GM19463 (cell line): ENCODE measurements around the gene ANKRD33.

Source experiments
- ATAC-seq: cut with Tn5 transposase; IDR thresholded peaks from one replicate; pipeline ENCODE4 v1.9.1; 2021; ENCODE audit warnings: mild to moderate bottlenecking, moderate library complexity; ENCODE audit not compliant: unreplicated experiment

Gene ANKRD33

GRCh38 chr12:51915003-51915625 is 27.2 kb downstream of the ANKRD33 start:
- ATAC-seq: no peak

GRCh38 chr12:51915951-51916350 is 28.0 kb downstream of the ANKRD33 start:
- no peak for ATAC-seq

- no peak for ATAC-seq
Measured at GRCh38 chr12:51917041-51917590, 29.2 kb downstream of the ANKRD33 start.

DNA sequence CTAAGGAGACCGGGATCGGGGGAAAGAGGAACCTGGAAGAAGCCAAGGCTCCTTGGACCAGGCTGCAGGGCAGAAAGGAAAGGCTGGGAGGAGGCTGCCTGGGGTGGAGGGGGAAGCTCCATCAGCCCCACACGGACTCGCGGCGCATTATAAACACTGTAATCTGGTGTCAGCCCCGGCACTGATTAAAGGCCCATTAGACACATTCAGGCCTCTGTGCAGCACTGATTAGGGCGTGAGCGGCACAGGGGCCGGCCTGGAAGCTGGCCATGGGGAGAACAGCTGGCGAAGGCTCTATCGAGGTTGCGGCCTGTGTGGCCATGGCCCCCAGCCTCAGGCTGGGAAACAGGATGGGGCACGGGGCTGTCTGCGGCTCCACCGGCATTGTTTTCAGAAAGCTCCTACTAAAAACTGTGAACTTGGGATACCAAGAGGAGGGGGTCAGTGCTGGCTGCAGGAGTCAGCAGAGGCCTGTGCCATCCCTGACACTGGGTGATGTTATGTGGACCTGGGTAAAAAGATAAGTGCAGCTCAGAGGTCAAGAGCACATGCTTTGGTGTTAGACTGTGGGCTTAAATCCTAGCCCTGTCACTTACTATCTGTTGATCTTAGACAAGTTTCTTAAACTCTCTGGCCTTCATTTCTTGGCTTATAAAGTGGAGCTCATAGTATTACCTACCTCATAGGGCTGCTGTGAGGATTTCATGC is 30.0 kb downstream of the ANKRD33 start:
- no peak for ATAC-seq

GRCh38 chr12:51920046-51920445 is 32.1 kb downstream of the ANKRD33 start:
- no peak for ATAC-seq

- no peak for ATAC-seq
Measured at GRCh38 chr12:51921017-51921725, 33.3 kb downstream of the ANKRD33 start.

GRCh38 chr12:51922146-51922545 is 34.2 kb downstream of the ANKRD33 start:
- ATAC-seq: no peak

DNA sequence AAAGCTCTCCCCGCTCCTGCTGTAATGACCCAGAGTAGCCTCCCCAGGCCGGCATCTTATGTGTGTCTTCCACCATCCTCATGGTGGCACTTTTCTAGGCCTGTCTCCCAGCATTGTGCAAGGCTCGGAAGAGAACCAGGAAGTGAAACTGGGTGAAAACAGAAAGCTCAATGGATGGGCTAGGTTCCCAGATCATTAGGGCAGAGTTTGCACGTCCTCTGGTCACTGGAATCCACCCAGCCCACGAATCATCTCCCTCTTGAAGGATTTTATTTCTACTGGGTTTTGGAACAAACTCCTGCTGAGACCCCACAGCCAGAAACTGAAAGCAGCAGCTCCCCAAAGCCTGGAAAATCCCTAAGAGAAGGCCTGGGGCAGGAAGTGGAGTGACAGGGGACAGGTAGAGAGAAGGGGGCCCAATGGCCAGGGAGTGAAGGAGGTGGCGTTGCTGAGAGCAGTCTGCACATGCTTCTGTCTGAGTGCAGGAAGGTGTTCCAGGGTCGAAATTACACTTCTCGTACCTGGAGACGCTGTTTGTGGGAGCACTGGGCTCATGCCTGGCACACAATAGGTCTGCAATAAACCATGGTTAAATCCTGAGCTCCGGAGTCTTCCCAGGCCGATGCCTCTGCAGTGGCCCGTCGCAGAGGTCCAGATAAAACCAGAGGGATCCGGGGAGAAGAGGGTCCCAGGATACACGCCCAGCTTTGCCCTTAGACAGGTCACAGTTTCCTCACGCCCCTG is 35.0 kb downstream of the ANKRD33 start:
- no peak for ATAC-seq

GRCh38 chr12:51923506-51924365 is 35.8 kb downstream of the ANKRD33 start:
- ATAC-seq: peak; percentile 49

DNA sequence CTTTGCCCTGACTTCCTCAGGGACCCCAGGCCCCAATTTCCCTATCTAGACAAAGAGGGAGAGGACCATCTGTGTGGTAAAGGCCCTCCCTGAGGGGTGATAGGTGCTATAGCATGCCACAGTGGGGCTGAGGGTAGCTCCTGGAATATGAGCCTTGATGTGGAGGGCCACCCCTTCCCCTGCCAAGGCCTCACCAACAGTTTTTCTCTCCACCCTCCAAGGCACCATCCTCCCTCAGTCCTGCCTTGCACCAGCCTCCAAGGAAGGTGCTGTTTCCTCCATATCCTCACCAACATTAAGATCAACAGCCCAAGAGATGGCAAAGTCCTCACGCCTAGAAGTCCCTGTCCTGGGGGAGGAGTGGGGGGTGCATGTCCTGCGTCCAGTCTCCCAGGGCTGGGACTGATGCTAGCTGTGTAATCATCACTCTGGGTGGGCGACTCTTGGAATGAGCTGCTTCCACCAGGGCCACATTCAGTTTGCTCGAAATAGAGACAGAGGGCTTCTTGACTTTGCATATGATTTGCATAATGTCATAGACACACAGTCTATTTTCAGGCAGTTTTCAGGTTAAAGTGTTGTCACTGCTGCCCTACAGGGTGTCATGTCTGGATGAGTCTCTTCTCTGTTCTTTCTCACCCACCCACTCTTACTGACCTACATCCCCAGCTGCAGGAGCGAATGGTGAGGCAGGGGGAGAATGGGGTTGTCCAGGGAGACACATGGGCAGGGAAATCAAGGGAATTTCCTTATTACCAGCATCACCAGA is 36.8 kb downstream of the ANKRD33 start:
- no peak for ATAC-seq

DNA sequence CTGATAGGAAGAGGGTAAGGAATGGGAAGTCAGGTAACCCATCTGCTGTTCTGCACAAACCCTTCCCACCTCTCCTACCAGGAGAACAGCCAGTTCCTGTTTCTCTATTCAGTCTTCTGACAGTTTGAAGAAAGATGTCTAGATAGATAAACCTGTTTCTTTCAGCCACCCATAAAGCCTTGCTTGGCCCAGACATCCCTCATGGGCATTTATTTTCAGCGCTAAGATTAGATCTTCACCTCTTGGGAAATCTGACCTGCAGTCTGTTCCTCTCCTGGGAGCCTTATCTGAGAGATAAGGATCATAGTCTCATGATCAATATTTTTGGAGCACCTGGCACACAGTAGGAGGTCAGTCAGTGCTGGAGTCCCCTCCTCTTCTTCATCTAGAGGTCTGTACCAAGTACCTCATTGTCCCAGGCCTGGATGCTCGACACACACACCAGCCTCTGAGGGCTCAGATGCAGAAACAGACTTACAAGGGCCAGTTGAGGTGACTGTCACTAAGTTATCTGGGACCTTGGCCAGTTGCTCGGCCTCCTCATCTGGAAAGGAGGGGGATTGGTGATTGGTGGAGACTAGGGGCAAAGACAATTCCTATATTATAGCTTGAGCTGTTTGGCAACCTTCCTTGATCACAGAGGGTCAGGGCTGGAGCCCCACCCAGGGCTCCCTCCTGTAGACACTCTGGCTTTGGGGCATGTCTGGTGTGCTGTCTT is 37.6 kb downstream of the ANKRD33 start:
- ATAC-seq: no peak

- ATAC-seq: no peak
Measured at GRCh38 chr12:51926064-51926632, 38.2 kb downstream of the ANKRD33 start.

- no peak for ATAC-seq
Measured at GRCh38 chr12:51926718-51927117, 38.8 kb downstream of the ANKRD33 start.

DNA sequence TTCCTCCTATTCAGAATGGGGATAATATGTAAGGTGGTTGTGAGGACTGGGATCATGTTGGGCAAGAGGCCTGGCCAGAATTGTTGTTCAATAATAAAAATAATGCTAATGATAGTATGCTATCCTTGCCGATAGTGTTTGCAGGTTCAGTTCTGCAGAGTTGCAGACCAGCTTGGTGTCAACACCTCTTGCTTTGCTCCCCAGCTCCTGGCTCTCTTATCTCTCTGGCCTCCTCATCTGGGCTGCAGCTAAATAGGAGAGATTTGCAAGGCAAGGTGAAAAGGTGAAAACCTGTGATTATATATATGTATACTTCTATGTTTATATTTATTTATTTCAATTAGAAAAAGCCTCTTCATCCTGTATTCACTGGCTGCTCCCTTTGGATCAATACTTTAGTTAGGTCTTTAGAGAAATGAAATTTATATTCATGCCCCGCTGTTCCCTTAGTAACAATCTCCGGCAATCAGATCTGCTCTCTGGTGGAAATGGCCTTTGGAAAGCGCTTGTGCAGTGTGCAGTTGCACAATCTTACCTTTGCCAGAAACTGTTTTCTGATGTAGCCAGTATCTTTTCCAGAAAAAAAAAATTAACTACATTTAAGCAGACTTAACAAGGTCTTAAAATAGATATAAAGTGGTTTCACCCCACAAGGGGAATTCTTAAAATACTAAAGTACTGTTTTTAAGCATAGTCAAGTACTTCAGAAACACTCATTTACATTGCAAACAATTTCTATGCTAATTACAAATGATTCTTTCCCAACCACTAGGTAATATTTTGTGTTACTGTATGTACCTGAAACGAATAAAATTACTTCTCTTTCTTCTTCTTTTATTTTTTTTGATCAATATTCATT is 44.5 kb downstream of the ANKRD33 start:
- ATAC-seq: no peak

DNA sequence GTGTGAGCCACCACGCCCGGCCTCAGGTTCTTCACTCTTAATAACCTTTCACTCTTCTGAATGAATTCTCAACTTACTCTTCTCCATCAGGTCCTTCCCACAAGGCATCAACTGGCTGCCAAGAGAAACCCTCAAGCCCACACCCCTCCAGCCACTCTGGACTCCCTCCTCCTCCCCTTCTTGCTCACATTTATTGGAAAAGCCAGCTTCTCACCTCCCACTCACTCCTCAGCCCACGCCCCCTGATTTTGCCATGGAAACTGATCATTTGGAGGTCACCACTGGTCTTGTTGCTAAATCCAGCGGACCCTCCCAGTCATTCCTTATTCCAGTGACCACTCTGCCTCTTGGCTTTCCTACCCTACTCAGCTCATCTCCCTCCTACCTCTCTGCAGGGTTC is 46.2 kb downstream of the ANKRD33 start:
- no peak for ATAC-seq

- ATAC-seq: no peak
Measured at GRCh38 chr12:51937926-51938325, 50.0 kb downstream of the ANKRD33 start.

DNA sequence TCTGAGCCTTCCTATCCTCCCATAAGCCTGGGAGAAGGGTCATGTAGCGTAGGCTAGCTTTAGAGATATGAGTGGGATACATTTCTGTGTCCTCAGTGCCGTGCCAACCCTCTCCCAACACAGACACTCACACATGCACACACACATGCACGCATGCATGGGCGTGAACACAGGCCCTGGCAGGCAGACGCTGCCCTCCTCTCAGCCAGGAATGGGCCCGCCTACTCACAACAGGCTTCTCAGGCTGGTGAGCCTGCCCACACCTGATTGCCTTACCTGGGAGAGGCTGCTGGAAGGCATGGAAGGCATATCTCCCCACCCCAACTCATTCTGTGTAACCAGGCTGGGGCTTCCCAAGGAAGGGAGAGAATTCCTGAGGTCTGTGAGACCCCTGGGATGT is 50.8 kb downstream of the ANKRD33 start:
- ATAC-seq: no peak
